ENCODE results near the gene NDUFAF8.

GRCh38 chr17:81239714-81240555, 817 bp downstream of the NDUFAF8 start:
- TF ChIP-seq, protein P1, sequence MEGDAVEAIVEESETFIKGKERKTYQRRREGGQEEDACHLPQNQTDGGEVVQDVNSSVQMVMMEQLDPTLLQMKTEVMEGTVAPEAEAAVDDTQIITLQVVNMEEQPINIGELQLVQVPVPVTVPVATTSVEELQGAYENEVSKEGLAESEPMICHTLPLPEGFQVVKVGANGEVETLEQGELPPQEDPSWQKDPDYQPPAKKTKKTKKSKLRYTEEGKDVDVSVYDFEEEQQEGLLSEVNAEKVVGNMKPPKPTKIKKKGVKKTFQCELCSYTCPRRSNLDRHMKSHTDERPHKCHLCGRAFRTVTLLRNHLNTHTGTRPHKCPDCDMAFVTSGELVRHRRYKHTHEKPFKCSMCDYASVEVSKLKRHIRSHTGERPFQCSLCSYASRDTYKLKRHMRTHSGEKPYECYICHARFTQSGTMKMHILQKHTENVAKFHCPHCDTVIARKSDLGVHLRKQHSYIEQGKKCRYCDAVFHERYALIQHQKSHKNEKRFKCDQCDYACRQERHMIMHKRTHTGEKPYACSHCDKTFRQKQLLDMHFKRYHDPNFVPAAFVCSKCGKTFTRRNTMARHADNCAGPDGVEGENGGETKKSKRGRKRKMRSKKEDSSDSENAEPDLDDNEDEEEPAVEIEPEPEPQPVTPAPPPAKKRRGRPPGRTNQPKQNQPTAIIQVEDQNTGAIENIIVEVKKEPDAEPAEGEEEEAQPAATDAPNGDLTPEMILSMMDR (conservative IDR thresholded peaks at IDR 0.05; ENCODE audit: low read depth, low read length): no peak
- TF ChIP-seq EZH2 (IDR thresholded peaks at IDR 0.05; ENCODE audit: borderline replicate concordance, low read depth, low read length, poor library complexity, severe bottlenecking): no peak
